ENCODE measurements around the gene EPHB3. TPM values are rescaled to one million over a fixed set of nuclear protein-coding genes. Genes with fewer than 3 reads are reported as not detected.

EPHB3 gene
- total RNA-seq, 1 donor from 2014 or later: 65.0 TPM

DNA sequence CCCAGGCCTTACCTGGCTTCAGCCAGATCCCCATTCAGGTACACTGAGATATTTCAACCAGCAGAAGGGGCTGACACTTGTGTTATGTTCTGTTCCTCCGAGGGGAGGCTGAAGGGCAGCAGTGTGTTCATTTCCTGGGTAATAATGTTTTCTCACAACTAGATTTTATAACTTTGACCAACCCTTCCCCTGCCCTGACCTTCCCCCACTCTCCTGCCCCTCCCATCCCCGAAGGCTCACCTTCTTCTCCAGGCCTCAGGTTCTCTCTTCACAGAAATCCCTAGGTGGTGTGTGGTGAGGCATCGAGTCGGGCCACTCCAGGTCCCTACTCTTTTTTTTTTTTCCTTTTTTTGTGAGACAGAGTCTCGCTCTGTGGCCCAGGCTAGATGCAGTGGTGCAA lies 34.6 kb downstream of the EPHB3 start:
- no peak overlapping the region for H3K4me3 Mint-ChIP-seq
- H3K4me1 Mint-ChIP-seq (ENCODE audit: unreplicated experiment): peaks cover 59% of the 10 kb centered on the region
- no peaks in the 10 kb centered on the region for H3K36me3 Mint-ChIP-seq
- H3K27ac Mint-ChIP-seq: no peak overlapping the region
- TF ChIP-seq, protein P1, sequence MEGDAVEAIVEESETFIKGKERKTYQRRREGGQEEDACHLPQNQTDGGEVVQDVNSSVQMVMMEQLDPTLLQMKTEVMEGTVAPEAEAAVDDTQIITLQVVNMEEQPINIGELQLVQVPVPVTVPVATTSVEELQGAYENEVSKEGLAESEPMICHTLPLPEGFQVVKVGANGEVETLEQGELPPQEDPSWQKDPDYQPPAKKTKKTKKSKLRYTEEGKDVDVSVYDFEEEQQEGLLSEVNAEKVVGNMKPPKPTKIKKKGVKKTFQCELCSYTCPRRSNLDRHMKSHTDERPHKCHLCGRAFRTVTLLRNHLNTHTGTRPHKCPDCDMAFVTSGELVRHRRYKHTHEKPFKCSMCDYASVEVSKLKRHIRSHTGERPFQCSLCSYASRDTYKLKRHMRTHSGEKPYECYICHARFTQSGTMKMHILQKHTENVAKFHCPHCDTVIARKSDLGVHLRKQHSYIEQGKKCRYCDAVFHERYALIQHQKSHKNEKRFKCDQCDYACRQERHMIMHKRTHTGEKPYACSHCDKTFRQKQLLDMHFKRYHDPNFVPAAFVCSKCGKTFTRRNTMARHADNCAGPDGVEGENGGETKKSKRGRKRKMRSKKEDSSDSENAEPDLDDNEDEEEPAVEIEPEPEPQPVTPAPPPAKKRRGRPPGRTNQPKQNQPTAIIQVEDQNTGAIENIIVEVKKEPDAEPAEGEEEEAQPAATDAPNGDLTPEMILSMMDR (conservative IDR thresholded peaks at IDR 0.05): no peak
- no peaks in the 10 kb centered on the region for H3K9me3 Mint-ChIP-seq
- no peak for DNase-seq (ENCODE audit: extremely low spot score, unreplicated experiment)
- peaks cover 17% of the 10 kb centered on the region for H3K27me3 Mint-ChIP-seq

- Mint-ChIP-seq H3K36me3 (no peaks in the 10 kb centered on the region), H3K27ac (no peak overlapping the region), H3K9me3 (no peaks in the 10 kb centered on the region), H3K4me3 (no peak overlapping the region), H3K4me1 (ENCODE audit: unreplicated experiment) (peaks cover 59% of the 10 kb centered on the region), H3K27me3 (peaks cover 19% of the 10 kb centered on the region)
- TF ChIP-seq, protein P1 (conservative IDR thresholded peaks at IDR 0.05): no peak
- no peak for DNase-seq (ENCODE audit: extremely low spot score, unreplicated experiment)
These were observed 35.4 kb downstream of the EPHB3 start for GRCh38 chr3:184596886-184597575.

GRCh38 chr3:184597829-184598573 lies 36.4 kb downstream of the EPHB3 start:
- Mint-ChIP-seq H3K4me3 (no peak overlapping the region), H3K4me1 (ENCODE audit: unreplicated experiment) (peaks cover 58% of the 10 kb centered on the region), H3K27ac (no peak overlapping the region), H3K9me3 (no peaks in the 10 kb centered on the region), H3K36me3 (no peaks in the 10 kb centered on the region), H3K27me3 (peaks cover 21% of the 10 kb centered on the region)
- TF ChIP-seq, protein P1 (conservative IDR thresholded peaks at IDR 0.05): no peak
- no peak for DNase-seq (ENCODE audit: extremely low spot score, unreplicated experiment)

- Mint-ChIP-seq H3K9me3 (no peaks in the 10 kb centered on the region), H3K36me3 (no peaks in the 10 kb centered on the region), H3K27ac (no peak overlapping the region), H3K27me3 (peaks cover 26% of the 10 kb centered on the region), H3K4me1 (ENCODE audit: unreplicated experiment) (peaks cover 58% of the 10 kb centered on the region), H3K4me3 (no peak overlapping the region)
- DNase-seq (ENCODE audit: extremely low spot score, unreplicated experiment): no peak
- TF ChIP-seq, protein P1 (conservative IDR thresholded peaks at IDR 0.05): no peak
These were observed 37.0 kb downstream of the EPHB3 start for GRCh38 chr3:184598574-184598927.

DNA sequence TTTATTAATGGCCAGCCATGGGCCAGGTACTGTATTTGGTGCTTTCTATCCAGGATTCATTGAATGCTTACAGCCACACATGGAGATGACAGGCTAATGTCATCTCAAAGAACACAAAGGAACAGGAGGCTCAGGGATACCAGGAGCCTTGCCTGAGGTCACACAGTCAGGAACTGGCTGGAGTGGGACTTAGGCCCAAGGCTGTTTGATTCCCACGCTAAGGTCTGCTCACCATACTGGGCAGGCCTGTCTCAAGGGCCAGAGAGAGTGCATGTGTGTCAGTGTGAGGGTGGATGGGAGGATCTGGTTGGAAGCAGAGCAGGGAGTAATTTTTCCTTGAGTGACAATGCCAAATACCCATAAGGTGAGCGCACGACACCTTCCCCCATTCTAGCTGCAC lies 37.6 kb downstream of the EPHB3 start:
- Mint-ChIP-seq H3K36me3 (no peaks in the 10 kb centered on the region), H3K9me3 (no peaks in the 10 kb centered on the region), H3K27me3 (peaks cover 28% of the 10 kb centered on the region), H3K4me1 (ENCODE audit: unreplicated experiment) (peaks cover 55% of the 10 kb centered on the region), H3K27ac (no peak overlapping the region), H3K4me3 (peak overlapping the region; percentile 59)
- no peak for DNase-seq (ENCODE audit: extremely low spot score, unreplicated experiment)
- TF ChIP-seq, protein P1 (conservative IDR thresholded peaks at IDR 0.05): no peak

All from type B pancreatic cell (in vitro differentiated cells).